A673 (cell line): ENCODE data around the gene KLRC4. TPM values are rescaled to one million over a fixed set of nuclear protein-coding genes. Genes with fewer than 3 reads are reported as not detected.

Source experiments
- BruUV-seq: library from RNA; stranded (reverse); fragments of 400-500 nt; replicated peaks from 2 replicates; lab custom pipeline; 2021; lab: Mats Ljungman, UMichigan
- CTCF ChIA-PET: fragments of 300-600 bp; sonication (Branson Sonifier 250); formaldehyde crosslinking; loops from one replicate; lab custom pipeline; 2022; ENCODE audit warnings: antibody characterized with exemption; lab: Charles Lee
- POLR2A ChIA-PET: fragments of 300-600 bp; sonication (Branson Sonifier 250); formaldehyde crosslinking; loops from one replicate; lab custom pipeline; 2022; ENCODE audit warnings: antibody characterized with exemption; ENCODE audit not compliant: low non-redundant PET; lab: Charles Lee
- DNase-seq: peaks from one replicate; pipeline ENCODE4 v3.0.0-alpha.2; 2015; ENCODE audit warnings: low spot score
- H3K27ac ChIP-seq: fragments of 200-600 bp; sonication (generic); 2 replicates; pipeline ENCODE4 v1.5.1; 2016; ENCODE audit warnings: mixed run types, low read depth, mild to moderate bottlenecking, mixed read lengths, antibody characterized with exemption, low read length; ENCODE audit not compliant: poor library complexity, severe bottlenecking
- H3K27me3 ChIP-seq: fragments of 200-600 bp; sonication (generic); replicated peaks from 2 replicates; pipeline ENCODE4 v1.6.1; 2017; ENCODE audit warnings: mixed run types, low read depth, mild to moderate bottlenecking, mixed read lengths, antibody characterized with exemption, low read length; ENCODE audit not compliant: insufficient read depth, poor library complexity
- H3K36me3 ChIP-seq: fragments of 200-600 bp; sonication (generic); 2 replicates; pipeline ENCODE4 v1.6.1; 2016; ENCODE audit warnings: mixed run types, mild to moderate bottlenecking, mixed read lengths, antibody characterized with exemption, low read length; ENCODE audit not compliant: insufficient read depth, poor library complexity, severe bottlenecking
- H3K4me1 ChIP-seq: fragments of 200-600 bp; sonication (generic); 2 replicates; pipeline ENCODE4 v1.6.1; 2017; ENCODE audit warnings: mixed run types, mild to moderate bottlenecking, mixed read lengths, antibody characterized with exemption, low read length; ENCODE audit not compliant: insufficient read depth, poor library complexity, severe bottlenecking
- H3K4me3 ChIP-seq: fragments of 200-600 bp; sonication (generic); 2 replicates; pipeline ENCODE4 v1.5.1; 2016; ENCODE audit warnings: low read depth, mixed run types, mild to moderate bottlenecking, mixed read lengths, low read length; ENCODE audit not compliant: poor library complexity, severe bottlenecking
- H3K9me3 ChIP-seq: fragments of 200-600 bp; sonication (generic); 2 replicates; pipeline ENCODE4 v1.6.1; 2016; ENCODE audit warnings: mixed run types, low read depth, mild to moderate bottlenecking, mixed read lengths, antibody characterized with exemption, low read length; ENCODE audit not compliant: poor library complexity, severe bottlenecking
- CTCF ChIP-seq: fragments of 300-800, 200-600 bp; sonication (generic); conservative IDR thresholded peaks from 2 replicates; pipeline ENCODE4 v1.5.1; 2017; ENCODE audit warnings: low read depth, mild to moderate bottlenecking, antibody characterized with exemption, low read length, moderate library complexity, mixed read lengths
- EZH2 ChIP-seq: fragments of 200-600 bp; sonication (generic); IDR thresholded peaks from 2 replicates; pipeline ENCODE4 v1.6.1; 2017; ENCODE audit warnings: borderline replicate concordance, low read depth, mild to moderate bottlenecking, mixed read lengths, antibody characterized with exemption, low read length; ENCODE audit not compliant: poor library complexity, severe bottlenecking
- intact Hi-C: fragments of 100-400 bp; cut with micrococcal nuclease; formaldehyde crosslinking; loops from one replicate; pipeline ENCODE4 v1.10.0; 2022; ENCODE audit not compliant: unreplicated experiment
- total RNA-seq: library from RNA; stranded (reverse); gene quantifications from 2 replicates; pipeline ENCODE4 v1.2.3, GENCODE V29; 2021

Gene KLRC4
- total RNA-seq, 1 experiment from 2014 or later, result not detected

DNA sequence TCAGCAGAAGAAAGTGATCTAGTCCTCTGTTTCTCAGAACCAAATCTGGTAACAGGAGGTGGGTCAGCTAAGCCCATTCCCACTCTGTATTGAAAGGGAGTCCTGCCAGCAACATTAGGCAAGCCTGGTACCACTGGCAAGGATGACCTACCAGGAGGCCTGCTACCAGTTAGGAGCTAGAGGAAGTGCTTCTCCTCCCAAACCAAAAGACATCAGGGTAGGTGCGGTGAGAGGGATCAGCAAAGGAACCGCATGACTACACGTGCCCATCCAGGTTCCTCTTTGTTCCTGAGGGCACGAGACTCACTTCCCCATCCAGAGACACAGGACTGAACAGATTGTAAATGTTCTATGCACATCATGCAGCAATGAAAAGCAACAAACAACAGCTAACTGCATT is 2.8 kb downstream of the KLRC4 start:
- DNase-seq, result no peak
- BruUV-seq, result no TSS peak
- H3K9me3 ChIP-seq, result peaks cover 5% of the 10 kb centered on the region
- no peaks in the 10 kb centered on the region for H3K27me3 ChIP-seq
- no peak overlapping the region for H3K4me3 ChIP-seq
- TF ChIP-seq EZH2 (no peak), CTCF (no peak)
- no peaks in the 10 kb centered on the region for H3K4me1 ChIP-seq
- no peak overlapping the region for H3K27ac ChIP-seq
- ChIA-PET CTCF (no interaction called here), POLR2A (no interaction called here)
- intact Hi-C loops, result no loop called here
- H3K36me3 ChIP-seq, result no peaks in the 10 kb centered on the region

DNA sequence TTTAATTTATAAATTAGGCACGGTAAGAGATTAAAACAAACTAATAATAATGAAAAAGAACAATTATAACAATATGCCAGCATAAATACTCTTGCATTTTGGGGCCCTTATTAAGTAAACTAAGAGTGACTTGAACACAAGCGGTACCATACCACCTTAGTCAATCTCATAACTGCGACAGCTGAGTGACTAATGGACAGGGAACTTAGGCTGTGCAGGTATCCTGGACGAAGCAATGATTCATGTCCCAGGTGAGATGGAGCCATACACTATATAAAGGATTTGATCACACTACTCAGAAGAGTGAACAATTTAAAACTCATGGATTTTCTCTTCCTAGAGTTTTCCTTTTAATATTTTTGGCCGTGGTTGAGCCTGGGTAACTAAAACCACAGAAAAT is 4.3 kb downstream of the KLRC4 start:
- intact Hi-C loops, result no loop called here
- no peak for DNase-seq
- BruUV-seq, result no TSS peak
- Histone ChIP-seq H3K9me3 (peaks cover 5% of the 10 kb centered on the region), H3K27ac (no peak overlapping the region), H3K36me3 (no peaks in the 10 kb centered on the region), H3K4me1 (no peaks in the 10 kb centered on the region), H3K27me3 (no peaks in the 10 kb centered on the region), H3K4me3 (no peak overlapping the region)
- TF ChIP-seq CTCF (no peak), EZH2 (no peak)
- POLR2A ChIA-PET, result no interaction called here
- CTCF ChIA-PET, result no interaction called here

GRCh38 chr12:10404798-10405197 is 4.8 kb downstream of the KLRC4 start:
- Histone ChIP-seq H3K36me3 (no peaks in the 10 kb centered on the region), H3K27ac (no peak overlapping the region), H3K9me3 (peaks cover 5% of the 10 kb centered on the region), H3K4me3 (no peak overlapping the region), H3K27me3 (no peaks in the 10 kb centered on the region), H3K4me1 (no peaks in the 10 kb centered on the region)
- TF ChIP-seq CTCF (no peak), EZH2 (no peak)
- ChIA-PET POLR2A (no interaction called here), CTCF (no interaction called here)
- intact Hi-C loops, result no loop called here
- no peak for DNase-seq
- BruUV-seq, result no TSS peak
